HG03342 (cell line): Measurements from ENCODE around the gene SKP1.
"Not testable (repeated sequence)": the region's sequence is repeated elsewhere in the genome, so short reads cannot be mapped to it uniquely, and the experiment has no call there.

Source experiments
- ATAC-seq: cut with Tn5 transposase; IDR thresholded peaks from one replicate; pipeline ENCODE4 v1.9.1; 2021; ENCODE audit warnings: mild to moderate bottlenecking, moderate library complexity; ENCODE audit not compliant: unreplicated experiment

SKP1 gene

GRCh38 chr5:134177369-134178095, 782 bp upstream of the SKP1 start:
- no peak for ATAC-seq

GRCh38 chr5:134175921-134176510, 734 bp downstream of the SKP1 start:
- ATAC-seq: no peak

- ATAC-seq: no peak
Measured at GRCh38 chr5:134174841-134175839, 1.6 kb downstream of the SKP1 start.

GRCh38 chr5:134171972-134172371, 4.8 kb downstream of the SKP1 start:
- ATAC-seq: no peak

GRCh38 chr5:134162592-134162991, 14.2 kb downstream of the SKP1 start:
- no peak for ATAC-seq

- no peak for ATAC-seq
Measured at GRCh38 chr5:134161513-134162395, 15.0 kb downstream of the SKP1 start.

- no peak for ATAC-seq
Measured at GRCh38 chr5:134153657-134154056, 23.1 kb downstream of the SKP1 start.

- no peak for ATAC-seq
Measured at GRCh38 chr5:134153241-134153640, 23.5 kb downstream of the SKP1 start.

- ATAC-seq: not testable (repeated sequence)
Measured at GRCh38 chr5:134152173-134152832, 24.4 kb downstream of the SKP1 start.

- no peak for ATAC-seq
Measured at GRCh38 chr5:134151723-134152122, 25.0 kb downstream of the SKP1 start.

- no peak for ATAC-seq
Measured at GRCh38 chr5:134149571-134150303, 27.0 kb downstream of the SKP1 start.

- ATAC-seq: no peak
Measured at GRCh38 chr5:134148986-134149539, 27.7 kb downstream of the SKP1 start.

- ATAC-seq: no peak
Measured at GRCh38 chr5:134148316-134148715, 28.4 kb downstream of the SKP1 start.

GRCh38 chr5:134146651-134147518, 29.9 kb downstream of the SKP1 start:
- ATAC-seq: no peak

GRCh38 chr5:134145779-134146581, 30.8 kb downstream of the SKP1 start:
- ATAC-seq: no peak

GRCh38 chr5:134145041-134145757, 31.6 kb downstream of the SKP1 start:
- ATAC-seq: no peak
